WI38 (cell line): ENCODE results near the gene ARV1.

Experiments
- H3K4me3 ChIP-seq: 2 replicates; pipeline ENCODE4 v1.5.1; 2011; ENCODE audit warnings: low read depth, mild to moderate bottlenecking, control low read depth, low read length
- CTCF ChIP-seq: IDR thresholded peaks from 2 replicates; pipeline ENCODE4 v1.5.1; 2012; ENCODE audit warnings: low read depth, mild to moderate bottlenecking, control low read depth, low read length

The ARV1 gene

GRCh38 chr1:230978491-230979388 lies at the start of gene ARV1, which contains the start of gene TTC13:
Gene ARV1 (plus strand): TSS chr1:230979094. CDS start chr1:230979106, 12 bp downstream.
Gene TTC13 (minus strand): TSS chr1:230978861. CDS start chr1:230978830, 31 bp downstream.
- TF ChIP-seq CTCF, result no peak
- peak within 1 kb of the TSS; percentile 92 for H3K4me3 ChIP-seq

- no peak overlapping the region for H3K4me3 ChIP-seq
- no peak for TF ChIP-seq CTCF
Observed at GRCh38 chr1:230930986-230931385, 47.9 kb upstream of the ARV1 start.

- H3K4me3 ChIP-seq, result no peak overlapping the region
- no peak for TF ChIP-seq CTCF
Observed at GRCh38 chr1:230935852-230936251, 43.0 kb upstream of the ARV1 start.

GRCh38 chr1:230936475-230936874 lies 42.4 kb upstream of the ARV1 start:
- H3K4me3 ChIP-seq, result no peak overlapping the region
- no peak for TF ChIP-seq CTCF

GRCh38 chr1:230937371-230937770 lies 41.5 kb upstream of the ARV1 start:
- no peak for TF ChIP-seq CTCF
- H3K4me3 ChIP-seq, result peak overlapping the region; percentile 29

- TF ChIP-seq CTCF, result no peak
Observed at GRCh38 chr1:230938924-230939368, 39.9 kb upstream of the ARV1 start.

GRCh38 chr1:230939806-230940489 lies 38.9 kb upstream of the ARV1 start:
- TF ChIP-seq CTCF, result no peak
- no peak overlapping the region for H3K4me3 ChIP-seq

More at GRCh38 chr1:230938924-230939368, 39.9 kb upstream of the ARV1 start:
- H3K4me3 ChIP-seq, result no peak overlapping the region
